Left renal cortex interstitium (tissue), 4 donors: Measurements from ENCODE around the gene GPBP1. TPM values are rescaled to one million over a fixed set of nuclear protein-coding genes. Genes with fewer than 3 reads are reported as not detected.
"Not testable (repeated sequence)": the region's sequence is repeated elsewhere in the genome, so short reads cannot be mapped to it uniquely, and the experiment has no call there.

Experiments
- DNase-seq, 4 donors: peaks; one replicate each; pipeline ENCODE4 v3.0.0-alpha.2; 2013; ENCODE audit warnings: low read depth in 4 of 4, low spot score in 2 of 4, missing footprints in 1 of 4
- polyA plus RNA-seq, 4 donors: library from polyadenylated mRNA; unstranded; fragments of 120-200 nt; gene quantifications; one replicate each; pipeline ENCODE4 v1.2.1, GENCODE V29; 2013; ENCODE audit not compliant: insufficient read length in 4 of 4

Gene GPBP1
- polyA plus RNA-seq, 4 donors, result 123 to 175 (median 151) TPM

- no peak for DNase-seq
These were observed 93.9 kb downstream of the GPBP1 start for GRCh38 chr5:57267805-57268204.

- no peak for DNase-seq
These were observed 102.5 kb downstream of the GPBP1 start for GRCh38 chr5:57276353-57276752.

- no peak for DNase-seq
These were observed 103.2 kb downstream of the GPBP1 start for GRCh38 chr5:57277085-57277484.

- DNase-seq, result no peak
These were observed 107.0 kb downstream of the GPBP1 start for GRCh38 chr5:57280853-57281252.

- DNase-seq, result not testable (repeated sequence)
These were observed 111.2 kb downstream of the GPBP1 start for GRCh38 chr5:57285084-57285483.

- DNase-seq, result no peak
These were observed 118.0 kb downstream of the GPBP1 start for GRCh38 chr5:57291894-57292293.

- DNase-seq, result no peak
These were observed 118.5 kb downstream of the GPBP1 start for GRCh38 chr5:57292336-57292735.

GRCh38 chr5:57298295-57298984 is 124.6 kb downstream of the GPBP1 start:
- peak; percentile 65 to 85 (median 70) for DNase-seq

GRCh38 chr5:57298985-57299491 is 125.2 kb downstream of the GPBP1 start:
- peak; percentile 72 to 79 (median 77) for DNase-seq

- no peak for DNase-seq
These were observed 126.1 kb downstream of the GPBP1 start for GRCh38 chr5:57299986-57300385.

- DNase-seq, result no peak
These were observed 128.3 kb downstream of the GPBP1 start for GRCh38 chr5:57302164-57302563.

- DNase-seq, result no peak
These were observed 128.8 kb downstream of the GPBP1 start for GRCh38 chr5:57302643-57303042.

GRCh38 chr5:57303985-57304384 is 130.1 kb downstream of the GPBP1 start:
- no peak for DNase-seq

GRCh38 chr5:57304931-57305330 is 131.1 kb downstream of the GPBP1 start:
- DNase-seq, result no peak

- DNase-seq, result no peak
These were observed 132.5 kb downstream of the GPBP1 start for GRCh38 chr5:57306359-57306758.

- DNase-seq, result no peak
These were observed 133.7 kb downstream of the GPBP1 start for GRCh38 chr5:57307516-57307915.

GRCh38 chr5:57309022-57309421 is 135.2 kb downstream of the GPBP1 start:
- not testable (repeated sequence) for DNase-seq

- DNase-seq, result no peak
These were observed 137.4 kb downstream of the GPBP1 start for GRCh38 chr5:57311251-57311650.

- DNase-seq, result no peak
These were observed 138.3 kb downstream of the GPBP1 start for GRCh38 chr5:57311921-57312735.

- no peak for DNase-seq
These were observed 139.9 kb downstream of the GPBP1 start for GRCh38 chr5:57313716-57314115.
